Natural killer cell (primary cell): Measurements from ENCODE around the gene PARVA. TPM values are rescaled to one million over a fixed set of nuclear protein-coding genes. Genes with fewer than 3 reads are reported as not detected.

ENCODE experiments used
- ATAC-seq, 3 donors: fragments of 150-1000 bp in 2 of 3; fragments of 200-7000 bp in 1 of 3; cut with Tn5 transposase; 1 replicate in 1 of 3; 2 replicates in 2 of 3; pipeline ENCODE4 v1.10.0; 2021; ENCODE audit warnings: mild to moderate bottlenecking in 2 of 3, moderate library complexity in 2 of 3
- DNase-seq, 2 donors: peaks; one replicate each; pipeline versions ENCODE4 v3.0.0 to v3.0.0-alpha.2; 2013 to 2021; ENCODE audit warnings: mixed read lengths in 1 of 2
- H3K27ac ChIP-seq: one replicate; pipeline ENCODE4 v1.5.1; 2013; ENCODE audit warnings: mild to moderate bottlenecking, low read length
- H3K27me3 ChIP-seq: one replicate; pipeline ENCODE4 v1.6.1; 2013; ENCODE audit warnings: low read length; ENCODE audit not compliant: control insufficient read depth, insufficient read depth
- H3K36me3 ChIP-seq: one replicate; pipeline ENCODE4 v1.6.1; 2013; ENCODE audit warnings: low read length; ENCODE audit not compliant: control insufficient read depth, insufficient read depth
- H3K4me1 ChIP-seq: one replicate; pipeline ENCODE4 v1.6.1; 2013; ENCODE audit warnings: low read length; ENCODE audit not compliant: control insufficient read depth, insufficient read depth
- H3K4me3 ChIP-seq: one replicate; pipeline ENCODE4 v1.5.1; 2013; ENCODE audit warnings: low read length
- H3K9me3 ChIP-seq: one replicate; pipeline ENCODE4 v1.6.1; 2013; ENCODE audit warnings: low read length; ENCODE audit not compliant: control insufficient read depth, insufficient read depth
- H3K27ac Mint-ChIP-seq, 2 donors: one replicate each; pipeline ENCODE4 v1.8.0; 2022; ENCODE audit warnings: mild to moderate bottlenecking in 2 of 2, mixed read lengths in 2 of 2, moderate library complexity in 1 of 2
- H3K27me3 Mint-ChIP-seq, 2 donors: one replicate each; pipeline ENCODE4 v1.8.0; 2022; ENCODE audit warnings: low read depth in 2 of 2, mixed read lengths in 2 of 2
- H3K36me3 Mint-ChIP-seq: one replicate; pipeline ENCODE4 v1.8.0; 2022; ENCODE audit warnings: mixed read lengths
- H3K4me1 Mint-ChIP-seq, 2 donors: one replicate each; pipeline ENCODE4 v1.8.0; 2022; ENCODE audit warnings: mixed read lengths in 2 of 2
- H3K4me3 Mint-ChIP-seq: one replicate; pipeline ENCODE4 v1.8.0; 2022; ENCODE audit warnings: mild to moderate bottlenecking, moderate library complexity, mixed read lengths
- H3K9me3 Mint-ChIP-seq, 2 donors: one replicate each; pipeline ENCODE4 v1.8.0; 2022; ENCODE audit warnings: mixed read lengths in 2 of 2
- WGBS: methylation state at CpG from one replicate; pipeline ENCODE4 v1.1.7; 2013; ENCODE audit warnings: missing lambda C conversion rate; ENCODE audit not compliant: insufficient coverage; 5-methylcytosine and 5-hydroxymethylcytosine counted together
- intact Hi-C: fragments of 100-400 bp; cut with micrococcal nuclease; formaldehyde crosslinking; loops from one replicate; pipeline ENCODE4 v1.14.2; 2022
- total RNA-seq, 4 donors: library from RNA; stranded (reverse); fragments of 120-200 nt in 1 of 4; gene quantifications; one replicate each; pipeline versions ENCODE4 v1.2.3 to v1.2.4, GENCODE V29; 2013 to 2022
- TF ChIP-seq, protein P1 (sequence below): fragments of 200-600 bp; IDR thresholded peaks from one replicate; pipeline ENCODE4 v1.8.0; 2022; ENCODE audit warnings: antibody characterized with exemption

PARVA gene
- total RNA-seq, 3 donors from 2014 or later (not counting 1 experiment from before 2014, with no cell fraction given), result 0.07 to 1.0 TPM; not detected in 1

DNA sequence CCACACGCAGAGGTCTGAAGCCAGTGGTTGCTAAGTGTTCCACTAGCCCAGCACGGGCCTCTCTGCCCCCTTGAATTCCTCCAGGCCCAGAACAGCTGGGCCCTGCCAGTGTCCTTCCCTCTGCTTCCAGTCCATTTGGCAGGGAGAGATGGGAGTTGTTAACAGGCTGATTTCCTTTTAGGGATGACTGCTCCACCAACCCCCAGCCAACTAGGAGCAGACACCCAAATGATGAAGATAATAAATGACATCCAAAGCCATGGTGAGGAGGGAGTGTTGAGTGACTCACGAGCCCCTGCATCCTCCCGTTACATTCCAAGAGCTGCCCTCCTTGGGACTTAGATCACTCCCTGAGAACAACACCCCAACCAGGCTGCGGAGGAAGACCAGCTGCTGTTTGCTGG, 20.6 kb downstream of the PARVA start:
- H3K27ac Mint-ChIP-seq, result no peak overlapping the region
- H3K4me1 Mint-ChIP-seq, result no peaks in the 10 kb centered on the region
- Histone ChIP-seq H3K4me3 (no peak overlapping the region), H3K27ac (no peak overlapping the region), H3K27me3 (no peaks in the 10 kb centered on the region), H3K9me3 (no peaks in the 10 kb centered on the region), H3K36me3 (no peaks in the 10 kb centered on the region), H3K4me1 (no peaks in the 10 kb centered on the region)
- intact Hi-C loops, result no loop called here
- ATAC-seq, result no peak
- no peak overlapping the region for H3K4me3 Mint-ChIP-seq
- no peaks in the 10 kb centered on the region for H3K9me3 Mint-ChIP-seq
- DNase-seq, result no peak
- 89% methylated on average over 5 of the region's 5 CpGs for WGBS
- H3K27me3 Mint-ChIP-seq, result peaks cover 3 to 18% of the 10 kb centered on the region in 2 donors
- H3K36me3 Mint-ChIP-seq, result no peaks in the 10 kb centered on the region
- TF ChIP-seq, protein P1, sequence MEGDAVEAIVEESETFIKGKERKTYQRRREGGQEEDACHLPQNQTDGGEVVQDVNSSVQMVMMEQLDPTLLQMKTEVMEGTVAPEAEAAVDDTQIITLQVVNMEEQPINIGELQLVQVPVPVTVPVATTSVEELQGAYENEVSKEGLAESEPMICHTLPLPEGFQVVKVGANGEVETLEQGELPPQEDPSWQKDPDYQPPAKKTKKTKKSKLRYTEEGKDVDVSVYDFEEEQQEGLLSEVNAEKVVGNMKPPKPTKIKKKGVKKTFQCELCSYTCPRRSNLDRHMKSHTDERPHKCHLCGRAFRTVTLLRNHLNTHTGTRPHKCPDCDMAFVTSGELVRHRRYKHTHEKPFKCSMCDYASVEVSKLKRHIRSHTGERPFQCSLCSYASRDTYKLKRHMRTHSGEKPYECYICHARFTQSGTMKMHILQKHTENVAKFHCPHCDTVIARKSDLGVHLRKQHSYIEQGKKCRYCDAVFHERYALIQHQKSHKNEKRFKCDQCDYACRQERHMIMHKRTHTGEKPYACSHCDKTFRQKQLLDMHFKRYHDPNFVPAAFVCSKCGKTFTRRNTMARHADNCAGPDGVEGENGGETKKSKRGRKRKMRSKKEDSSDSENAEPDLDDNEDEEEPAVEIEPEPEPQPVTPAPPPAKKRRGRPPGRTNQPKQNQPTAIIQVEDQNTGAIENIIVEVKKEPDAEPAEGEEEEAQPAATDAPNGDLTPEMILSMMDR, result no peak

DNA sequence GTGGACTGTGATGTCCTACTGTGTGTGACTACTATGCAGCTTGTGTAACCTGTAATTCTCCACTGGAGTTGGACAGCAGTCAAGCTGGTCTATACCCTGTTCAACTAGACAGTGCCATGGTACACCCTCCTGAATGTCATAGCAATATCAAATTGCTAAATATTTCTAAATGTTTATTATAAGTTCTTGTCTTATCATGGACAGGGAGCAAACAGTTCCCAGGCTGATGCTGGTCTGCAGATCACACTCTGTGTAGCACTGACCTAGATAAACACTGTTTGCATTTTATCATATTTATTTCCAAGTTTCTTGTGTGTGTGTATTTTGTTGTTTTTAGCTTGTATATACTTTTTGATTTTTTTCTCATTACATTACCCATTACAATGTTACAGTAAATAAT, 22.0 kb downstream of the PARVA start:
- no peaks in the 10 kb centered on the region for H3K36me3 ChIP-seq
- no peak overlapping the region for H3K27ac ChIP-seq
- no peaks in the 10 kb centered on the region for H3K9me3 ChIP-seq
- Mint-ChIP-seq H3K9me3 (no peaks in the 10 kb centered on the region), H3K27ac (no peak overlapping the region), H3K4me3 (no peak overlapping the region), H3K27me3 (peaks cover 3 to 22% of the 10 kb centered on the region in 2 donors), H3K4me1 (no peaks in the 10 kb centered on the region), H3K36me3 (no peaks in the 10 kb centered on the region)
- no peaks in the 10 kb centered on the region for H3K27me3 ChIP-seq
- intact Hi-C loops, result no loop called here
- H3K4me1 ChIP-seq, result no peaks in the 10 kb centered on the region
- no peak for DNase-seq
- no peak overlapping the region for H3K4me3 ChIP-seq
- TF ChIP-seq, protein P1, result no peak
- ATAC-seq, result no peak

DNA sequence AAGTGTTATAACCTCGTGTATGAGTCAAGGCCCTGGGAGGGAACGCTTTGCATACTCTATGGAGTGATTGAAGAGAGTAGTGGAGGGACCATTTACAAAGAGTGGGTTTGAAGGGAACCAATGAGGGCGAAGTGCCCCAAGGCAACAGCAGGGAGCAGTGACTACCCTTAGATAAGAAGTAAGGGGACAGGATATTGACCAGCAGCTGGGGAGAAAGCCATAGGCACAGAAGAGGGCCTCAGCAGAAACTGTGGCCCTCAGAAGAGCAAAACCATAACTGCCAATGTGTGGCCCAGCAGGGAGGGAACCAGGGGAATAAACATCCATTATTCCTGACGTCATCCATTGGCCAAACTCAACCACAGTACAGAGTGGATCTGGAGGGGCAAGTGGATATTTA, 24.7 kb downstream of the PARVA start:
- Histone ChIP-seq H3K27me3 (no peaks in the 10 kb centered on the region), H3K9me3 (no peaks in the 10 kb centered on the region), H3K27ac (no peak overlapping the region), H3K4me3 (no peak overlapping the region), H3K36me3 (no peaks in the 10 kb centered on the region), H3K4me1 (no peaks in the 10 kb centered on the region)
- Mint-ChIP-seq H3K36me3 (no peaks in the 10 kb centered on the region), H3K4me3 (no peak overlapping the region), H3K4me1 (no peaks in the 10 kb centered on the region), H3K9me3 (no peaks in the 10 kb centered on the region), H3K27ac (no peak overlapping the region), H3K27me3 (peaks cover 5 to 23% of the 10 kb centered on the region in 2 donors)
- intact Hi-C loops, result no loop called here
- WGBS, result 80% methylated on average over 3 of the region's 4 CpGs
- TF ChIP-seq, protein P1, result no peak
- DNase-seq (no peak), ATAC-seq (peak in 1 of 3 donors; percentile 17)

DNA sequence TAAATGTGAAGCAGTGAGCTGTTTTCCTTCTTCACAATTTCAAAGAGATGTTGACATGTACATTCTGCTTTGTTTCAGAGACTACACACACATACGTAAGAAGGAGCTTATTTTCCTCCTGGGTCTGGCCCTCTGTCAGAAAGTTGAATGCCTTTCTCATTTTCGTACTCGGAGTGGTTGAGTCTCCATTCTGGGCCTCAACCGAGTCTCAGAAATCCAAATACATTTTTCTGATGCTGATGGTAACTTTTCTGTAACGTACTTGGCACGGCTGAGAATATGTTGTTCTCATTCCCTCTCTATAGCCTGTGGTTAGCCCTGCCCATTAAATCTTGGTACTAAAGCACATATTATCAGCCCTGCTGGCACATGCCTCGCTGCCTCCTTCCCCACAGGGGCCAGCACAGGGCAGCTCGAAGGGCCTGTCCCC, 25.3 kb downstream of the PARVA start:
- no peaks in the 10 kb centered on the region for H3K4me1 ChIP-seq
- H3K4me3 ChIP-seq, result no peak overlapping the region
- intact Hi-C loops, result no loop called here
- ATAC-seq (no peak), DNase-seq (no peak)
- Mint-ChIP-seq H3K36me3 (no peaks in the 10 kb centered on the region), H3K27me3 (peaks cover 11 to 24% of the 10 kb centered on the region in 2 donors), H3K4me3 (no peak overlapping the region), H3K27ac (no peak overlapping the region), H3K4me1 (no peaks in the 10 kb centered on the region), H3K9me3 (no peaks in the 10 kb centered on the region)
- TF ChIP-seq, protein P1, result no peak
- no peaks in the 10 kb centered on the region for H3K27me3 ChIP-seq
- H3K27ac ChIP-seq, result no peak overlapping the region
- H3K9me3 ChIP-seq, result no peaks in the 10 kb centered on the region
- 87% methylated on average over 8 of the region's 8 CpGs for WGBS
- H3K36me3 ChIP-seq, result no peaks in the 10 kb centered on the region
